CD14-positive monocyte (primary cell): ENCODE results near the gene MS4A4E. TPM values are rescaled to one million over a fixed set of nuclear protein-coding genes. Genes with fewer than 3 reads are reported as not detected.
A peak's percentile ranks its signal among the peaks of the same experiment; 100 is the strongest.

Experiments
- DNase-seq, 3 donors: peaks; one replicate each; pipeline ENCODE4 v3.0.0-alpha.2; 2011 to 2022
- H2AFZ ChIP-seq: 2 replicates; pipeline ENCODE4 v1.6.0; 2012; ENCODE audit warnings: mild to moderate bottlenecking, low read depth, low read length, inconsistent platforms; ENCODE audit not compliant: insufficient read depth, poor library complexity, severe bottlenecking
- H3K27ac ChIP-seq, 2 donors: 1 replicate in 1 of 2; 2 replicates in 1 of 2; pipeline ENCODE4 v1.5.1; 2012 to 2013; ENCODE audit warnings: low read length in 2 of 2, control low read depth in 1 of 2, inconsistent platforms in 1 of 2, low read depth in 1 of 2, mild to moderate bottlenecking in 1 of 2
- H3K27me3 ChIP-seq, 2 donors: one replicate each; pipeline versions ENCODE4 v1.6.0 to v1.6.1; 2011 to 2013; ENCODE audit warnings: low read length in 2 of 2; ENCODE audit not compliant: control insufficient read depth in 2 of 2, insufficient read depth in 2 of 2
- H3K36me3 ChIP-seq, 2 donors: replicated peaks in 1 of 2; 1 replicate in 1 of 2; 2 replicates in 1 of 2; pipeline versions ENCODE4 v1.5.1 to v1.6.1; 2012 to 2013; ENCODE audit warnings: low read length in 2 of 2, control low read depth in 1 of 2, inconsistent platforms in 1 of 2, mild to moderate bottlenecking in 1 of 2; ENCODE audit not compliant: insufficient read depth in 2 of 2, control insufficient read depth in 1 of 2
- H3K4me1 ChIP-seq, 2 donors: 1 replicate in 1 of 2; 2 replicates in 1 of 2; pipeline versions ENCODE4 v1.5.1 to v1.6.1; 2012 to 2013; ENCODE audit warnings: low read length in 2 of 2, control low read depth in 1 of 2, inconsistent platforms in 1 of 2, mild to moderate bottlenecking in 1 of 2, moderate library complexity in 1 of 2; ENCODE audit not compliant: insufficient read depth in 2 of 2, control insufficient read depth in 1 of 2
- H3K4me2 ChIP-seq: replicated peaks from 2 replicates; pipeline ENCODE3; 2012; ENCODE audit warnings: low read length, moderate library complexity, mild to moderate bottlenecking; ENCODE audit not compliant: poor library complexity, severe bottlenecking; ENCODE audit errors: extremely low read depth
- H3K4me3 ChIP-seq, 3 experiments: fragments of 200-600 bp in 1 of 3; sonication (generic) in 1 of 3; replicated peaks in 1 of 3; 1 replicate in 2 of 3; 2 replicates in 1 of 3; pipeline ENCODE4 v1.5.1; 2011 to 2013; ENCODE audit warnings: low read length in 3 of 3, mild to moderate bottlenecking in 3 of 3, control low read depth in 2 of 3, low read depth in 2 of 3, inconsistent platforms in 1 of 3, moderate library complexity in 1 of 3
- H3K79me2 ChIP-seq: 2 replicates; pipeline ENCODE4 v1.6.0; 2012; ENCODE audit warnings: mild to moderate bottlenecking, control low read depth, inconsistent platforms, low read length, moderate library complexity; ENCODE audit not compliant: insufficient read depth
- H3K9ac ChIP-seq: 2 replicates; pipeline ENCODE4 v1.6.0; 2017; ENCODE audit warnings: low read length, mild to moderate bottlenecking; ENCODE audit not compliant: insufficient read depth, poor library complexity, severe bottlenecking
- H3K9me3 ChIP-seq, 2 donors: replicated peaks in 1 of 2; 1 replicate in 1 of 2; 2 replicates in 1 of 2; pipeline versions ENCODE4 v1.5.1 to v1.6.1; 2012 to 2013; ENCODE audit warnings: low read length in 2 of 2, control low read depth in 1 of 2; ENCODE audit not compliant: control insufficient read depth in 1 of 2, insufficient read depth in 1 of 2
- H4K20me1 ChIP-seq: 2 replicates; pipeline ENCODE4 v1.6.0; 2012; ENCODE audit warnings: mild to moderate bottlenecking, low read length, control low read depth, moderate library complexity; ENCODE audit not compliant: insufficient read depth
- H3K27ac Mint-ChIP-seq, 7 donors: one replicate each; pipeline ENCODE4 v1.8.0; 2020; ENCODE audit warnings: mild to moderate bottlenecking in 7 of 7, mixed read lengths in 7 of 7, moderate library complexity in 6 of 7, inconsistent platforms in 2 of 7
- H3K27me3 Mint-ChIP-seq, 3 donors: one replicate each; pipeline ENCODE4 v1.8.0; 2021 to 2022; ENCODE audit warnings: low read depth in 3 of 3, mild to moderate bottlenecking in 3 of 3, mixed read lengths in 3 of 3, moderate library complexity in 3 of 3, inconsistent platforms in 1 of 3
- H3K36me3 Mint-ChIP-seq, 2 donors: one replicate each; pipeline ENCODE4 v1.8.0; 2020; ENCODE audit warnings: mixed read lengths in 2 of 2, inconsistent platforms in 1 of 2, mild to moderate bottlenecking in 1 of 2
- H3K4me1 Mint-ChIP-seq: one replicate; pipeline ENCODE4 v1.8.0; 2020; ENCODE audit warnings: mild to moderate bottlenecking, mixed read lengths
- H3K4me3 Mint-ChIP-seq, 2 donors: one replicate each; pipeline ENCODE4 v1.8.0; 2020; ENCODE audit warnings: mild to moderate bottlenecking in 2 of 2, mixed read lengths in 2 of 2, moderate library complexity in 1 of 2
- H3K9me3 Mint-ChIP-seq, 7 donors: one replicate each; pipeline ENCODE4 v1.8.0; 2020 to 2022; ENCODE audit warnings: mixed read lengths in 7 of 7, mild to moderate bottlenecking in 6 of 7, moderate library complexity in 6 of 7, inconsistent platforms in 2 of 7
- CTCF ChIP-seq: fragments of 200-600 bp; IDR thresholded peaks from one replicate; pipeline ENCODE4 v1.8.0; 2022; ENCODE audit warnings: antibody characterized with exemption, mild to moderate bottlenecking
- WGBS: methylation state at CpG from one replicate; pipeline ENCODE4 v1.1.5; 2013; ENCODE audit warnings: missing lambda C conversion rate; ENCODE audit not compliant: insufficient coverage; 5-methylcytosine and 5-hydroxymethylcytosine counted together
- intact Hi-C, 2 donors: fragments of 100-400 bp; cut with micrococcal nuclease; formaldehyde crosslinking; loops; one replicate each; pipeline versions ENCODE4 v1.15.0 to v1.15.1; 2023
- polyA plus RNA-seq, 3 donors: library from polyadenylated mRNA; depleted of rRNA in 1 of 3; unstranded in 2 of 3; stranded (reverse) in 1 of 3; fragments of 300-500 nt in 2 of 3; fragments of >200 nt in 1 of 3; fragmentation: Illumina TruSeq in 2 of 3; gene quantifications; 1 replicate in 2 of 3; 2 replicates in 1 of 3; pipeline ENCODE4 v1.2.3, GENCODE V29; 2012 to 2021

MS4A4E gene
- polyA plus RNA-seq, 3 donors: 1.00 to 10.2 (median 1.1) TPM

- H3K9ac ChIP-seq: peak overlapping the region; percentile 32
- peaks cover 81% of the 10 kb centered on the region for H3K4me1 Mint-ChIP-seq
Measured at GRCh38 chr11:60184824-60185511, 58.0 kb downstream of the MS4A4E start.

More at GRCh38 chr11:60184824-60185511, 58.0 kb downstream of the MS4A4E start:
- peaks cover 7 to 16% of the 10 kb centered on the region in 2 donors for H3K36me3 ChIP-seq
- peaks cover 57 to 75% of the 10 kb centered on the region in 2 donors for H3K4me1 ChIP-seq
- Mint-ChIP-seq H3K27ac (peak overlapping the region; percentile 91 to 98 (median 96)), H3K4me3 (peak overlapping the region in 1 of 2 donors; percentile 51), H3K36me3 (peaks cover 17 to 27% of the 10 kb centered on the region in 2 donors), H3K9me3 (peaks cover 0 to 2% (median 0%) of the 10 kb centered on the region in 7 donors), H3K27me3 (peaks cover 0 to 4% (median 0%) of the 10 kb centered on the region in 3 donors)
- peaks cover 5% of the 10 kb centered on the region for H4K20me1 ChIP-seq
- peak overlapping the region; percentile 90 to 92 for H3K27ac ChIP-seq
- DNase-seq: peak; percentile 68 to 81 (median 72)
- H3K4me3 ChIP-seq: peak overlapping the region in 1 of 3 experiments; percentile 92
- H3K79me2 ChIP-seq: peaks cover 41% of the 10 kb centered on the region
- intact Hi-C loops: loop anchor here (5.0 to 10.0 kb wide), 2 partner anchors 57 to 60 kb away; partner anchors contain the start of gene MS4A4E (in 2 of the 2)
- peak overlapping the region; percentile 82 for H3K4me2 ChIP-seq
- WGBS: no CpG with 5 or more reads among the region's 1 CpG
- H3K27me3 ChIP-seq: no peaks in the 10 kb centered on the region
- H3K9me3 ChIP-seq: no peaks in the 10 kb centered on the region
- H2AFZ ChIP-seq: no peak overlapping the region
- no peak for TF ChIP-seq CTCF
